Heart left ventricle (tissue), 13 donors: Measurements from ENCODE around the gene CLCNKA.

ENCODE experiments used
- CTCF ChIP-seq, 12 donors: fragments of 200-600 bp; sonication (generic) in 4 of 12; IDR thresholded peaks; one replicate each; pipeline versions ENCODE4 v1.5.0 to v1.8.0; 2018 to 2022; ENCODE audit warnings: antibody characterized with exemption in 12 of 12, mild to moderate bottlenecking in 5 of 12
- POLR2A ChIP-seq, 2 donors: fragments of 450-650 bp; IDR thresholded peaks; one replicate each; pipeline ENCODE4 v1.6.1; 2017; ENCODE audit warnings: antibody characterized with exemption in 2 of 2, mild to moderate bottlenecking in 2 of 2, moderate library complexity in 2 of 2
- donor health status: ischemic (EF 13 %, LVEDD 7.1; RV severe dilation, severe dysfunction).
- donor health status: DM: no; HTN: yes; CAD: no.
- donor health status: DM: no; HTN: no; CAD: no.
- donor health status: ischemic (EF 25% LVEDD 6.9; RV normal size, moderate dysfunction).
- donor health status: ischemic (EF 25% LVEDD 5.7; RV mildly dilated, moderate dysfunction).
- donor health status: ischemic (EF 35%, LVEDD 5.7; RV mildly dilated, moderate dysfunction).
- donor health status: nonischemic (EF 11% LVEDD 7.7; RV severe dilation, severe dysfunction).
- donor health status: DM: yes; HTN: yes; CAD: no.
- donor health status: PGD.
- donor health status: ischemic (EF 29% LVEDD 5.4; RV normal size, mild dysfunction).
- donor health status: nonischemic (EF 23%, LVEDD 6.1; RV moderate dilation, normal function).

GRCh38 chr1:16083486-16083885, 61.6 kb downstream of the CLCNKA start:
- no peak for TF ChIP-seq CTCF (IDR thresholded peaks at IDR 0.05)
- TF ChIP-seq POLR2A (IDR thresholded peaks at IDR 0.05): no peak
